Gastroesophageal sphincter (tissue), 4 donors: ENCODE data around the gene PGAP2. TPM values are rescaled to one million over a fixed set of nuclear protein-coding genes. Genes with fewer than 3 reads are reported as not detected.
A peak's percentile ranks its signal among the peaks of the same experiment; 100 is the strongest.

Source experiments
- ATAC-seq: fragments of 150-250 bp; one replicate; pipeline ENCODE4 v1.9.1; 2016; ENCODE audit warnings: mild to moderate bottlenecking, moderate library complexity
- H3K27ac ChIP-seq, 4 donors: fragments of 200-600 bp; sonication (generic) in 3 of 4; 1 replicate in 3 of 4; 2 replicates in 1 of 4; pipeline ENCODE4 v1.5.1; 2016 to 2019
- H3K27me3 ChIP-seq: fragments of 200-600 bp; sonication (generic); one replicate; pipeline ENCODE4 v1.5.1; 2019
- H3K36me3 ChIP-seq, 2 donors: fragments of 200-600 bp; sonication (generic); one replicate each; pipeline ENCODE4 v1.5.1; 2019; ENCODE audit warnings: control low read depth in 1 of 2
- H3K4me1 ChIP-seq, 3 donors: fragments of 200-600 bp; sonication (generic); 1 replicate in 2 of 3; 2 replicates in 1 of 3; pipeline ENCODE4 v1.5.1; 2016 to 2019; ENCODE audit warnings: control low read depth in 2 of 3
- H3K4me3 ChIP-seq, 2 donors: fragments of 200-600 bp; sonication (generic); one replicate each; pipeline ENCODE4 v1.5.1; 2019; ENCODE audit warnings: mild to moderate bottlenecking in 1 of 2, moderate library complexity in 1 of 2
- H3K9me3 ChIP-seq, 3 donors: fragments of 200-600 bp; sonication (generic); one replicate each; pipeline ENCODE4 v1.5.1; 2017 to 2019; ENCODE audit warnings: control low read depth in 2 of 3
- CTCF ChIP-seq, 4 experiments: fragments of 200-600 bp in 2 of 4; fragments of 450-650 bp in 2 of 4; sonication (generic) in 1 of 4; IDR thresholded peaks; one replicate each; pipeline ENCODE4 v1.5.1; 2017 to 2019; ENCODE audit warnings: antibody characterized with exemption in 4 of 4, mild to moderate bottlenecking in 2 of 4, moderate library complexity in 2 of 4
- EP300 ChIP-seq: sonication (generic); formaldehyde crosslinking; IDR thresholded peaks from one replicate; pipeline ENCODE4 v1.6.1; 2017; ENCODE audit warnings: antibody characterized with exemption, mild to moderate bottlenecking
- POLR2A ChIP-seq, 2 donors: fragments of 450-650 bp; IDR thresholded peaks; one replicate each; pipeline ENCODE4 v1.6.1; 2017; ENCODE audit warnings: antibody characterized with exemption in 2 of 2, mild to moderate bottlenecking in 2 of 2, moderate library complexity in 1 of 2
- POLR2AphosphoS5 ChIP-seq: sonication (generic); formaldehyde crosslinking; IDR thresholded peaks from one replicate; pipeline ENCODE4 v1.6.1; 2017; ENCODE audit warnings: antibody characterized with exemption
- WGBS, 2 donors: methylation state at CpG; one replicate each; pipeline ENCODE4 v1.1.5; 2018; ENCODE audit warnings: low coverage in 1 of 2; 5-methylcytosine and 5-hydroxymethylcytosine counted together
- total RNA-seq, 4 donors: library from RNA; depleted of rRNA; stranded (reverse); fragments of >200 nt; gene quantifications; one replicate each; pipeline ENCODE4 v1.1.0, GENCODE V29; 2016

PGAP2 gene
- total RNA-seq, 4 donors from 2014 or later: 4.2 to 12.0 (median 5.1) TPM

GRCh38 chr11:3854660-3854976, 46.3 kb downstream of the PGAP2 start:
- H3K4me1 ChIP-seq: peaks cover 6 to 46% (median 25%) of the 10 kb centered on the region in 3 donors
- H3K4me3 ChIP-seq: peak overlapping the region in 1 of 2 donors; percentile 95
- no peak for ATAC-seq
- no peaks in the 10 kb centered on the region for H3K27me3 ChIP-seq
- peak overlapping the region in 3 of 4 donors; percentile 93 to 99 (median 97) for H3K27ac ChIP-seq
- TF ChIP-seq EP300 (no peak), POLR2A (IDR thresholded peaks at IDR 0.05) (no peak), CTCF (IDR thresholded peaks at IDR 0.05) (no peak)
- no peaks in the 10 kb centered on the region for H3K36me3 ChIP-seq
- WGBS, 2 donors: 0 to 17% methylated on average over 1 to 7 of the region's 7 CpGs
- H3K9me3 ChIP-seq: no peaks in the 10 kb centered on the region

- WGBS, 2 donors: no CpG with 5 or more reads among the region's 87 CpGs
- Histone ChIP-seq H3K4me1 (peaks cover 8 to 52% (median 28%) of the 10 kb centered on the region in 3 donors), H3K27me3 (no peaks in the 10 kb centered on the region), H3K27ac (peak within 1 kb of the TSS; percentile 83 to 99 (median 95)), H3K4me3 (peak within 1 kb of the TSS; percentile 91 to 95), H3K9me3 (no peaks in the 10 kb centered on the region), H3K36me3 (no peaks in the 10 kb centered on the region)
- TF ChIP-seq EP300 (no peak), POLR2AphosphoS5 (peak; percentile 78), POLR2A (IDR thresholded peaks at IDR 0.05) (peak; percentile 74 to 77), CTCF (IDR thresholded peaks at IDR 0.05) (peak; percentile 96 to 100 (median 98))
- peak; percentile 94 for ATAC-seq
Measured at GRCh38 chr11:3854977-3855807, 46.8 kb downstream of the PGAP2 start, which contains the start of gene STIM1. Gene STIM1, plus strand, starts transcription at chr11:3855664. Its CDS starts 607 bp downstream, at chr11:3856271.

- TF ChIP-seq POLR2AphosphoS5 (no peak), EP300 (no peak), CTCF (IDR thresholded peaks at IDR 0.05) (no peak), POLR2A (IDR thresholded peaks at IDR 0.05) (no peak)
- Histone ChIP-seq H3K36me3 (no peaks in the 10 kb centered on the region), H3K27ac (peak overlapping the region; percentile 69 to 99 (median 95)), H3K9me3 (no peaks in the 10 kb centered on the region), H3K4me3 (peak overlapping the region; percentile 91 to 95), H3K4me1 (peaks cover 8 to 60% (median 28%) of the 10 kb centered on the region in 3 donors), H3K27me3 (no peaks in the 10 kb centered on the region)
- ATAC-seq: peak; percentile 22
- WGBS, 2 donors: no CpG with 5 or more reads among the region's 40 CpGs
Measured at GRCh38 chr11:3855808-3856491, 47.6 kb downstream of the PGAP2 start.

DNA sequence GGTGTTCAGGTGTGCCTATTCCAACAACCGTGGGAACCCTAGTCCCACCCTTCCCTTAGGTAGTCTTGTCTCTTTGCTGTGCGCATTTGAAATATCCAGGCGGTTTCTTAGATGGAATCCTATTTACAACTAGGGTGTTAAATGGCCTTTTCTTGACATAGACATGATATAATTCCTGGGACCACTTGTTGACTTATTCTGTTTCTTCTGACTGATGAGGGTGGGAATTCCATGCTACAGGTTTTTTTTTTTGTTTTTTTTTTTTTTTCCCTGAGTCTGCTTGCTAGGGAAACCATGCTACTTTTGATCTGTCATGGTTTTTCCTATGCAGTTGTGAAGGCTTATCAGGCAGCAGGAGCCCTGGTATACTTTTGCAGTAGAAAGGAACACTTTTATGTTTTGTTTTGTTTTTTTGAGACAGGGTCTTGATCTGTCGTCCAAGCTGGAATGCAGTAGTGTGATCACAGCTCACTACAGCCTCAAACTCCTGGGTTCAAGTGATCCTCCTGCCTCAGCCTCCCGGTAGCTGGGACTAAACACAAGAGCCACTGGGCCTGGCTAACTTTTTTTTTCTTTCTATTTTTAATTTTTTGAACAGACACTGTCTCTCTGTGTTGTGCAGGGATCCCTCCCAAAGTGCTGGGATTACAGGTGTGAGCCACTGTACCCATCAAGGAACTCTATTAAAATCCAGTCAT, 48.6 kb downstream of the PGAP2 start:
- Histone ChIP-seq H3K36me3 (no peaks in the 10 kb centered on the region), H3K4me1 (peaks cover 8 to 70% (median 33%) of the 10 kb centered on the region in 3 donors), H3K4me3 (peak overlapping the region; percentile 91 to 95), H3K27ac (peak overlapping the region in 3 of 4 donors; percentile 93 to 99 (median 97)), H3K9me3 (no peaks in the 10 kb centered on the region), H3K27me3 (no peaks in the 10 kb centered on the region)
- TF ChIP-seq POLR2A (IDR thresholded peaks at IDR 0.05) (no peak), CTCF (IDR thresholded peaks at IDR 0.05) (no peak)
- WGBS, 2 donors: 46 to 51% methylated on average over 5 of the region's 5 CpGs
- ATAC-seq: no peak
